ENCODE measurements around the gene FUT8.
"Not testable (repeated sequence)": the region's sequence is repeated elsewhere in the genome, so short reads cannot be mapped to it uniquely, and the experiment has no call there.

FUT8 gene

DNA sequence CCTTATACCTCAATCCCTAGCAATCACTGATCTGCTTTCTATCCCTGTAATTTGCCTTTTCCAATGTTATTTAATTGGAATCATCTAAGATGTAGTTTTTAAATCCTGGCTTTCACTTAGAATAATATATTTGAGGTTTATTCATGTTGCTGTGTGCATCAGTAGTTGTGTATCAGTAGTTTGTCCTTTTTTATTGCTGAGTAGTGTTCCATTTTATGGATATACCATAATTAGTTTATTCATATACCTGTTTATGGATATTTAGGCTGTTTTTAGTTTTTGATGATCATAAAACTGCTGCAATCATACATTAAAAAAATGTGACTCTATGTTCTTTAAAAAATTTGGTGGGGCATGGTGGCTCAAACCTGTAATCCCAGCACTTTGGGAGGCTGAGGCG is 43.7 kb downstream of the FUT8 start:
- DNase-seq: no peak

DNA sequence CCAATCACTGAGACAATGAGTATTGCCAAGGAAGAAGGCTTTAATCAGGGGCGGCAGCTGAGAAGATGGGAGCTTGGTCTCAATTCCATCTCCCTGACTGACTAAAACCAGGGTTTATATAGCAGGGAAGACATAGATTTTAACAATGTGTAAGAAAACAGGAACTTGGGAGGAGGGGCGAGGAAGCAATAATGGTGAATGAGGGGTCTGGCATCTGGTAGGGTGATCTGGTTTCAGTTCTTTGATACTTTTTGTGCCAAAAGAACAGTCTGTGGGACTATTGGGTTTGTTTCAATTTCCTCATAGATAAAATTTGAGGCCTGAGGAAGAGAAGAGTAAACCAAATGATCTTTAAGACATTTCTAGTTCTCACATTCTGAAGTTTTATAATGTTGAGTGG is 49.2 kb downstream of the FUT8 start:
- no peak for DNase-seq

DNA sequence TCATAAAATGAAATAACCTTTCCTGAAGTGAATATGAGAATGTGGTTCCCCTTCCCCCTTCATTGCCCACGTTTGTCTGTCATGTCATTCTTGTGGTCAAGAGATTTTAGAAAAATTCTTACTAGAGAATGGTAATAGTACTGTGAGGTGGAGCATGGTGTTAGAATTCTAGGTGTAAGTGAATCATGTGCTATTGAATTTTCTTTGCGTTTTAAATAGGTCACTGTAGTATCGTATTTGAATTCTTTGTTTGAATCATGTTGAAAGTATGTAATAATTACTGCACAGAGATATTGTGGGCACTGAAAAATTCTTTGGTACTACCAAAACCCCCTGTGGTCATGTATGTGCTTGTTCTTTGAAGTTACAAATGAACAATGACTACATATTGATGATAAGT is 49.9 kb downstream of the FUT8 start:
- DNase-seq: no peak

DNA sequence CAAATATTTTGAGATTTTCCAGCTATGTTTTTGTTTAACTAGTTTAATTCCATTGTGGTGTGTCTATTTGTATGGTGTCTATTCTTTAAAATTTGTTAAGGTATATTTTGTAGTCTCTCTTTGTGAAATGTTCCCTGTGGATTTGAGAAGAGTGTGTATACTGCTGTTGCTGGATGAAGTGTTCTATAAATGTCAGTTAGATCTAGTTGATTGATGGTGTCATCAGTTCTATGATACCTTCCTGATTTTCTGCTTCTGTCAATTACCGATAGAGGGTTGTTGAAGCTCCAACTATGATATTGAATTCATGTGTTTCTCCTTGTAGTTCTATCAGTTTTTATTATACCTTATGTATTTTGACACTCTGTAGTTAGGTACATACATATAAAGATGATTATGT is 53.1 kb downstream of the FUT8 start:
- DNase-seq: no peak

DNA sequence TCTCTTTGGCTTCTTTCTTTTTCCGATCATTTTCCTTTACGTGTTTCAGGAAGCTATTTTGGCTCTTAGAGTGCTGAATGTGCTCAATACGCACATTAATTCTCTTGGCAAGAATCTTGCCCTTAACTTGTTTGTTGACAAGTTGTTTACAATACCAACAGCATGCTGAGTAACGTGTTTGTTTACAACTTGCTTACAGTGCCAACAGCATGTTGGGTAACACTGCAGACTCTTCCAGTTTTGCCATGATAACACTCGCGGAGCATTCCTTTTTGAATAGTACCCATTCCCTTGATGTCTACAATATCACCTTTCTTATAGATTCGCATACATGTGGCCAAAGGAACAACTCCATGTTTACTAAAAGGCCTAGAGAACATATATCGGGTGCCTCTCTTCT is 55.4 kb downstream of the FUT8 start:
- DNase-seq: not testable (repeated sequence)

DNA sequence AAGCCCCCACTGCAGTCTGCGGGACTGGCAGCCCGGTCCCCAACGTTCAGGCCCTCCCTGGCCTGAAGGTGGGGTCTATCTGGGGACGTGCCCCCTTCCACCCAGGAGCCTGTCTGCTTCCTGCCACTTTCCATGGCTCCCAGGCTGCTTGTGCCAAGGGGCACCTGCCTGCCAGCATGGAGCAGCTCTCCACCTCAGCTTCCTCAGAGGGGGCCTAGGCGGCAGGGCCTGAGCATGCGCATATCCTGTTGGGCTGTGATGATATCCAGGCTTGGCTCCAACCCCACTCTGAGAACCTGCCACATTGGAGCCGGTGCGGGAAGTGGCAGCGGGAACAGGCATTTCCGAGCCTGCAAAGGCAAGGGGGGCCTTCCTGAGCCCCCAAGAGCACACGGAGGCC is 57.4 kb downstream of the FUT8 start:
- no peak for DNase-seq

DNA sequence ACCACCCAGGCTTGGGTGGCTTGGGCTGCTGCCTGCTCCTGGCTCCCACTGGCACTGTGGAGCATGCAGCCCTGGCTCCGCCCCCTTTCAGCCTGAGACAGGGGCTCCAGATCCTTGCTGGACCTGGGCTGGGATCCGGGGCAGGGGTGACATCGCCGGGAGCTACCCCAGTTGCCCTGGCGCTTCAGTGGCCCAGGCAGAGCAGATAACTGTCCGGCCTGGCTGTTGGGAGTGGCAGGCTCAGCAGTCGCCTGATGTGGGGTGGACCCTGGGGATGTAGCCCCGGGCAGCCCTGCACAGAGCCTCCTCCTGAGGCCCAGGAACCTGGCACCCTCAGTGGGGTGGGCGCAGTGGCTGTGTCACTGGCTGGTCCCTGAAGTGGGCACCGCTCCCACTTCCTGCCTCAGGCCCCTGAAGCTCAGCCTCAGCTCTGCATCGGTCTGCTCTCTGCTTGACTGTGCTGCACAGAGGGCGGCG is 57.9 kb downstream of the FUT8 start:
- DNase-seq: no peak

DNA sequence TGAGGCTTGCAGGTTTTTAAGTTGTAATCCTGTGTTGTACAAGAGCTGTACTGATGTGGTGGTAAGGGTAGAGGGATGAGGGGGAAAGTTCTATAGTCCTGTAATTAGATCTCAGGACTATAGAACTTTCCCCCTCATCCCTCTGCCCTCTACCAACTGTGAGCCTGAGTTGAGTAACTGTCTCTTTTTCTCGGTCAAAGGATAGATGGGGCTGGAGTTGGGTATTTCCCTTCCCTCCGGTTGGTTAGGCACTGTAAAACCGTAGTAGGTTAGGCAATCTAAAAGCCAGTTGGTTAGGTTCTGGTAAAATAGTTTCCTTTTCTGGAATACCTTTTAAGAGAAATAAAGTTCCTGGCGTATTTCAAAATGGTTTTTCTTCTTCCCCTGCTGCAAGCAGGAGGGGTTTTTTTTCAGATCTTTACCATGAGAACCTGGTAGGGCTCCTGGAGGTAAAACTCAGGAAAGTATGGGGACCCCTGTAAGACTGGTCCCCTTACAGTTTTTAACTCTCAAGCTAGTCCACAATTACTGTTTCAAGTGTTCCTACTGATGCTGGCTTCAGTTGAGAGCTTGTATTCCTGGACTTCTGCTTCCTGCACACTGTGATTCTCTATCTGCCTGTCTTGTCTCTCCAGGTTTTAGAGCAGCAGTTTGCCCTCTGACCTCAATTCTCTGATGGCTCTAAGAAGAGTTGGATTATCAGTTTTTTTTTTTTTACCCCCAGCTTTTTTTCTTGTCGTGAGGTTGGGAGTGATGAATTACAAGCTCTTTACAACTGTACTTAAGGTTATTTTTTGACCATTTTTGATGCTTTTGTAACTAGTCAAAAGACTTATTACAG is 58.7 kb downstream of the FUT8 start:
- no peak for DNase-seq

DNA sequence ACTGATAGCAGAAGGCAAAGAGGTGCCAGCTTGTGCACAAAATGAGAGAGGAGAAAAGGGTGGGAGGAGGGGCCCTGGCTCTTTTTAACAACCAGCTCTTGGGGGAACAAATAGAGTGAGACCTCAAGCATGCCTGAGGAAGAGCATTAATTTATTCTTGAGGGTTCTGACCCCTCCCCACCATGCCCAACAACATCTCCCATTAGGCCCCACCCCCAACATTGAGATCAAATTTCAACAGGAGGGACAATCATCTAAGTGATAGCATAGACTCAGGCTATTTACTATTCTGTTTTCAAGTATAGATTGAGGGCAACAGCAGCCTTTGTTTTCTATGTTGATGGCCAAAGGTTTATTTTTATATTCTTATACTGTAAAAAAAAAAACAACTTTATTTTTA is 59.7 kb downstream of the FUT8 start:
- DNase-seq: no peak

DNA sequence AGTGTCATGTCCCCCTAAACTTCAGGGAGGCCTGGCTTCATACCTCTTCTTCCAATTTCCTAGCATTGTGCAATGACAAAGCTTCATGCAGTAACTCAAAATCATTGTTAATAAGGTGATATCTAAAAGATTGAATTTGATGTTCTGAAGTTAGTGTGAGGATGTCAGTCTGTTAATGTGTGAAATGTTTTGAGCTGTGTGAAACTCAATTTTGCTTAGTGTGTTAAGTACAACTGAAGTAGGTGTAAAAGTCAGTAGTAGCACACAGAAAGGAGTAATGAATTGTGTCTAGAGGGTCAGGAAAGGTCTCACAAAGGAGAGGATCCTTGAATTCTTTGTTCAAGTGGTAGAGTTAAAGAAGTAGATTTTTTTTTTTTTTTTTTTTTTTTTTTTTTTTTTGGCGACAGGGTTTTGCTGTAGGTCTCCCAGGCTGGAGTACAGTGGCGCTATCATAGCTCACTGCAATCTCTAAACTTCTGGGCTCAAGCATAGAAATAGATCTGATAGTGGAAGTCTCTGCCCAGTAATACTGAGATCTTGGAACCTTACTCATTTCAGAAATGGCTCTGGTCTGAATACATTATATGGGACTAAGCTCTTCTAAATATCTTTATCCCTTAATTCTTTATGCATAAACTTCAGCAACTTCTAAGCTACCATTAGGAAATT is 63.9 kb downstream of the FUT8 start:
- DNase-seq: no peak

DNA sequence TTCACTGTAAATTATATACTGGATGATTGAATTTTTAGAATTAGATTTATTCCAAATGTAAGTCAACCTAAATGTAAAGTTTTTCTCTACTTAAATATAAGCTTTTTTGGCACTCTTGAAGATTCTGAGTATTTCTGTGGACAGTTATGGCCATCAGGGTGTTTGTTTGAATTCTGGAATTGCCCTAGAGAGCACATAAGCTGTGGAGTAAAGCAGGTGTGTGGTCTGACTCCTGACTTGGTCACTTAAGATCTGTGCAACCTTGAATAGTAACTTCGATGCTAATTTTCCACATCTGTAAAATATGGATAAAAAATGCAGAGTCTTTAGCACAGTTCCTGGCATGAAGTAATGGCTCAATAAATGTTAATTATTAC is 64.4 kb downstream of the FUT8 start:
- no peak for DNase-seq

DNA sequence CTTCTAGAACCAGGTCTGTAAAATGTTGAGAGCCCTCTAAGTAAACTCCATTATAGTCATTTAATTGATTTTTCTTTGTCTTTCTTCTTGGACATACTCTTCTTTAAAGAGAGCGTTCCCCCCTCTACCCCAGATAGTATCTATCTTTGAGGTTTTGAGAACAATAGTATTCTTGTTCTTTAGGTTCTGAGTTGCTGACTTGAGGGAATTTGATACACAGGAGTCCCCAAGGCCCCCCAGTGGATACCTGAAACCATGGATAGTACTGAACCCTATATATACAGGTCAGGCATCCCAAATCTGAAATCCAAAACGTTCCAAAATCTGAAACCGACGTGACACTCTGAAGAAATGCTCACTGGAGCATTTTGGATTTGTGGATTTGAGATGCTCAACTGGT is 65.5 kb downstream of the FUT8 start:
- no peak for DNase-seq

DNA sequence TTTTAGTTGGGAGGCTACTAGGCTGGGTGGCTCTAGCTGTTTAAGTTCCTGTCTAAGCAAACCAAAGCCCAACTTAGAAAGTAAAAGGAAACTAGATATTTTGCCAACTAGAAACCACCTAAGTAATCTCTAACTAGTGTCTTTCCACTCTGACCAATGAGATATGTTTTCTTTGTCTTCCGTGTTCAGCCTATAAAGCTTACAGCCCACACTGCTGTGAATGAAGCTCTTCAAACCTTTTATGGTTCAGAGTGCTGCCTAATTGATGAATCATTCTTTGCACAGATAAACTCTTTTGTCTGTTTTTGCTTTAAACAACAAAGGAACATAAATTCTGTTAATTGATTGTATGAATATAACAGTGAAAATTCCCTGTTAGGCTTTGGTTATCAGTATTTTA is 66.1 kb downstream of the FUT8 start:
- no peak for DNase-seq

DNA sequence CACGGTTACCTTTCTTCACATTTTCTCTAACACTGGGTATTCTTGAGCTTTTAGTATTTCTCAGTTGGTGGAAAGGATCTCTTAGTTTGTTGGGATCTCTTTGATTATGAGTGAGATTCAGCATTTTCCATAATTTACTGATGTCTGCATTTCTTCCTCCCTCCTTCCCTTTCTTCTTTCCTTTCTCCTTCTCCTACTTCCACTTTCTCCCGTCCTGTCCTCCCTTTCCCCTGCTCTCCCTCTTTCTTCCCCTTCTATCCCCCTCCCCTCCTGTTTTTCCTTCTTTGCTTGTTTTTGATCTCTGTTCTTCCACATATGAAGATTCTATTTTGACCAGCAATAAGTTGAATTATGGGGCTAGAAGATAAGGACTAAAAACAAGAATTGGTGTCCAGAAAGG is 66.9 kb downstream of the FUT8 start:
- no peak for DNase-seq

DNA sequence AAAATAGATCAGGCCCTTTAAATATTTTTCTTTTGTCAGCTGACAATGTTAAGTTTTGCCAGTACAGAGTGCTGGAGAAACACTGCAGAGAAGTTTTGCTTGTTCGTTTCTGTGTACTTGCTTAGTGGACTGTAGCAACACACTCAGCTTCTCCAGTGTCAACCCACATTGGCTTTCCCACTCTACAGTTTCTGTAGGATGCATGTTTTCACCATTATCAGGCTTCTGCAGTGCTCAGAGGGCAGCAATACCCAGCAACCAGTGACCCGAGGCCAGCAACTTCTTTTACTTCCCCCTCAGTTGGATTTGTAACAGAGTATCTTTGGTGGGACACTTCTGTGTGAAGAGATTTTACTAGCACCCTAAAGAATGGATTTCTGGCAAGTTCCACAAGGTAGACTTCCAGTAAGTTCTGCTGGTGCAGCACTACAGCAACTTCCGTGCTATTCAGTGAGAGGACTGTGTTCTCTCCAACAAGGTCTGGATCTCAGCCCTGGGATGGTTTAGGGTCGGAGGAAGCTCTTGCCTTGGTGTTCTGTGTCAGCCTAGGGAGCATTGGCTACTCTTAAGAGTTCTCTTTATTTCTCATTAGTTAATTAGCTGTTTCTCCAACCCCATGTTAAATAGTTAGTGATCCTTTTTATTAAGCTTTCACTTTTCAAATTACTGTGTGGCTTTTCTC is 70.4 kb downstream of the FUT8 start:
- DNase-seq: no peak

DNA sequence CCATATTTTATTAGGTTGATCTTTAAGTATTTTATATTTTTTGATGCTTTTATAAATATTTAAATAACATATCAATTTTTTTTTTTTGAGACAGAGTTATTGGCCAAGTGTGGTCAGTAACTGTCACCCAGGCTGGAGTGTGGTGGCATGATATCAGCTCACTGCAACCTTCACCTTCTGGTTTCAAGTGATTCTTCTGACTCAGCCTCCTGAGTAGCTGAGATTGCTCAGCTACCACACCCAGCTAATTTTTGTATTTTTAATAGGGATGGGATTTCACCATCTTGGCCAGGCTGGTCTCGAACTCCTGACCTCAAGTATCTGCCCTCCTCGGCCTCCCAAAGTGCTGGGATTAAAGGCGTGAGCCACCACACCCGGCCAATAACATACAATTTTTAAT is 71.1 kb downstream of the FUT8 start:
- no peak for DNase-seq

DNA sequence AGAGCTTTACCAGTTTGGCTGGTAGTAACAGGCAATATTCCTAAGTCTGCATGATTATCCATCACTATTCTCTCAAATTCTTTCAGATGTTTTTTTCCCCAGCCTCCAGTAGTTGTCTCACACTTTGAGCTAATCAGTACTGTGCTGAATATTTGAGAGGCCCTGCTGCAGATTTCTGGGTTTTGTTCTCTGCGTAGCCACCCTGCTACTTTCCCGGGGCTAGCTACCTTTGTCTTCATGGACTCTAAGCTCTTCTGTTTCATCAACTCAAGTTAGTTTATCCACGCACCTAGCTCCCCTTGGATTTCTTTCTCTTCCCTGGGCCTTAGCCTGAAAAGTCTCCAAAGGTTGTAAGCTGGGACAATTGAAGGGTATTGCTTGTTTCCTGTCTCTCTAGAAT is 73.0 kb downstream of the FUT8 start:
- no peak for DNase-seq

DNA sequence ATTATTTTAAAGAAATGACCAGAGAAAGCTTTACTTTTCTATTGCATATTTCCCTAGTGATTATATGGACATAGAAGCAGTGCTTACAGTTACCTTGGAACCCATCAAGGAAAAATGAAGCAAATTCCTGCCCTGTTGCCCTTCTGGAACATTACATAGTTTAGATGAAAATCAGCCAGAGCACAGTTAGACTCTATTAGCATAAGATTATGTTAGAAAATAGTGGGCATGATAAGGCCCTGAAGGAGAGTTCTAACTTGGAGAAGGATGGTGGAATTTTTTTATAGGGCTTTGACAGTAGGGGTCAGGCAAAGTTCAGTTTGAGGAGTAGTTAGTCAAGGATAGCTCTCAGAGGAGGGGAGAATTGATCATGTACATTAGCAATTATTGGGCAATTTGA is 74.3 kb downstream of the FUT8 start:
- no peak for DNase-seq

DNA sequence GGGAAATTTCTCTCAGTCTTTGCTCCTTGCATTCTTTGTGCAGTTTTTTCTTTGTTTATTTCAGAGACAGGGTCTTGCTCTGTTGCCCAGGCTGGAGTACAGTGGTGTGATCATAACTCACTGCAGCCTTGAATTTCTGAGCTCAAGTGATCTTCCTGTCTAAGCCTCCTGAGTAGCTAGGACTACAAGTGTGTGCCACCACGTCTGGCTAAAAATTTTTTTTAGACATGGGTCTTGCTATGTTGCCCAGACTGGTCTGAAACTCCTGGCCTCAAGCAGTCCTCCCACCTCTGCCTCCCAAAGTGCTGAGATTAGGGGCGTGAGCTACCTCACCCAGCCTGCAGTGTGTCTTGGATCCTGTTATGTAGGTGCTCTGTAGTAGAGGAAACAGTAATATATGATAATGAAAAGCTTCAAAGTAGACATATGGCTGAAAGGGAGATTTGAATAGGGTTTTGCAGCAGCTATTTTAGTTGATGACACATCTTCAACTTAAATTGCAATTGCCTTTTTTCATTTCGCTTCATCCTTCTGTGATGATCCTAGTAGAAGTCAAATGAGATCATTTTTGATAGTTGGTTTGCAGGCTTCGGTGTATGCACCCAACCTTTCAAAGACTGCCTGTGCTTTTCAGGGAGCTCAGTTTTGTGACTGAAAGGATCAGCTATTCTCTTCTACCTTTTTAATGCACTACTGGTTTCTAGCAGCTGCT is 75.4 kb downstream of the FUT8 start:
- no peak for DNase-seq

DNA sequence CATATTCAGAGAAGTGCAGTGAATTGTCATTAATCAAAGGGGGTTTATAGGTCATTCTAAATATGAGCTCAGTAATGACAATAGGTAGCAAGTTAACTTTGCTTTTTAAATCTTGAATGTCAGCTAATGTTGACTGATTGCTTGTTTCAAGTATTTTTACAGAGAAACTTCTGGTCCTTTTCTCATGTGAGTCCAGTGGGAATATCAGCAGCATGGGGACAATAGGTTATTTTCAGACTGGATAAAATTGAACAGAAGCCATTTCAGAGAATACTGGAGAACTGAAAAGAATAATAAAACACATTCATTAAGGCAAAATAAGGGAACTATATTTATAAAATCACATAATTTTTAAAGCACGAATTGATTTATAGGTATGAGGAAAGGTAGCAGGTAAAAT is 78.7 kb downstream of the FUT8 start:
- no peak for DNase-seq

DNA sequence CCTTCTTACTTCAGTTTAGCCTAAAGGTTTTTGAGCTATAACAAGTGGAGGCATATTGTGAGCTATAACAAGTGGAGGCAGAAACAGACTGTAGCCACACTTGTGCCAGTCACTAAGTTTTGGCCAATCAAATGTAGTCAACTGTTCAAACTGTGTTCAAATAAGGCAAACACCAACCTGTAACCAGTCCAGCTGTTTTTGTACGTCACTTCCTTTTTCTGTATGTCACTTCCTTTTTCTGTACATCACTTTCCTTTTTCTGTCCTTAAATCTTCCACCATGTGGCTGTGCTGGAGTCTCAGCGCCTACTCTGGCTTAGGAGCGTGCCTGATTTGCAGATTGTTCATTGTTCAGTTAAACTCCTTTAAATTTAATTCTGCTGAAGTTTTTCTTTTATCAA is 79.7 kb downstream of the FUT8 start:
- DNase-seq: no peak

DNA sequence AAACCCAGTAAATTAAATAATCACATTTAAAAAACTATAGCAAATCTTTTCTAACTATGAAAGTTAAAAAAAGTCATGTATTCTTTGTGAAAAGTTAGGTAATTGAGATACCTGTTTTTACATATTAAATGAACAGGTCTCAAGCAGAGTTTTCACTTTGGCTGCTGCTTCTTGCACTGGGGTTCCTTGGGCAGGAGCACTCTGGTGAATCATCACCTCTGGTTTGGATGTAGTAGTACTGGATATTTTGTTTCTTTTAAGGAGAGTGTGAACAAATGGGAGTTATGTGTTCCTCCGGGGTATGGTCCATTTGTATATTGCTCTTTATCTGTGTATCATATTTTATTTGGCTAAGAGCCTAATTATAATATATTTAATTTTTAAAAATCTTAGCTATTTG is 82.7 kb downstream of the FUT8 start:
- DNase-seq: no peak

Measured in T-helper 9 cell (primary cell).